Mucosa of descending colon (tissue), 3 donors: ENCODE measurements around the gene ENPP6. TPM values are rescaled to one million over a fixed set of nuclear protein-coding genes. Genes with fewer than 3 reads are reported as not detected.

Experiments used
- ATAC-seq: fragments of 200-7000 bp; cut with Tn5 transposase; one replicate; pipeline ENCODE4 v1.9.1; 2020; ENCODE audit warnings: mild to moderate bottlenecking, moderate library complexity
- DNase-seq, 3 donors: peaks; one replicate each; pipeline ENCODE4 v3.0.0-alpha.2; 2020
- H3K36me3 ChIP-seq: fragments of 200-600 bp; one replicate; pipeline ENCODE4 v1.8.0; 2021; ENCODE audit warnings: low read depth, mild to moderate bottlenecking
- H3K4me1 ChIP-seq: fragments of 200-600 bp; one replicate; pipeline ENCODE4 v1.8.0; 2021; ENCODE audit warnings: low read depth, mild to moderate bottlenecking
- H3K4me3 ChIP-seq: fragments of 200-600 bp; one replicate; pipeline ENCODE4 v1.8.0; 2021; ENCODE audit warnings: mild to moderate bottlenecking
- H3K9me3 ChIP-seq: fragments of 200-600 bp; one replicate; pipeline ENCODE4 v1.8.0; 2021; ENCODE audit warnings: mild to moderate bottlenecking
- CTCF ChIP-seq: fragments of 200-600 bp; IDR thresholded peaks from one replicate; pipeline ENCODE4 v1.8.0; 2022; ENCODE audit warnings: antibody characterized with exemption, mild to moderate bottlenecking
- intact Hi-C, 2 donors: fragments of 100-400 bp; cut with DNase I in 1 of 2; cut with micrococcal nuclease in 1 of 2; formaldehyde crosslinking; loops; one replicate each; pipeline versions ENCODE4 v1.11.0 to v1.11.1; 2022; cut with DNase I, micrococcal nuclease
- total RNA-seq, 3 donors: library from RNA; stranded (reverse); fragmentation: NEBNext Ultra II Directional in 2 of 3; extraction: Animal tissue kit (Norgen Biotek cat#: 25700) in 2 of 3; gene quantifications; one replicate each; pipeline versions ENCODE4 v1.2.1 to v1.2.4, GENCODE V29; 2021 to 2023
- donor health status: DM: no; HTN: no; CAD: no; lungs with moderate emphysema.
- donor health status: DM: no; HTN: no; CAD: no.
- donor health status: DM: no; HTN: yes; CAD: no.

Gene ENPP6
- total RNA-seq, 3 donors from 2014 or later: 0.35 to 0.57 (median 0.43) TPM

- Histone ChIP-seq H3K9me3 (no peaks in the 10 kb centered on the region), H3K4me3 (no peak overlapping the region), H3K4me1 (no peaks in the 10 kb centered on the region), H3K36me3 (no peaks in the 10 kb centered on the region)
- intact Hi-C loops: loop anchor here (2.0 to 10.0 kb wide), 3 partner anchors 64 to 328 kb away; no protein-coding TSS in a partner anchor
- DNase-seq: peak; percentile 66 to 80 (median 78)
- TF ChIP-seq CTCF: peak; percentile 95
- peak; percentile 95 for ATAC-seq
These were observed 49.2 kb downstream of the ENPP6 start for GRCh38 chr4:184168406-184169019.

- intact Hi-C loops: loop anchor here (5.0 to 10.0 kb wide), 2 partner anchors 63 to 325 kb away; no protein-coding TSS in a partner anchor
- H3K36me3 ChIP-seq: no peaks in the 10 kb centered on the region
- DNase-seq: no peak
- no peak for ATAC-seq
- no peak for TF ChIP-seq CTCF
- H3K4me3 ChIP-seq: no peak overlapping the region
- no peaks in the 10 kb centered on the region for H3K9me3 ChIP-seq
- no peaks in the 10 kb centered on the region for H3K4me1 ChIP-seq
These were observed 50.1 kb downstream of the ENPP6 start for GRCh38 chr4:184167576-184167975.

GRCh38 chr4:184166736-184167135, 50.9 kb downstream of the ENPP6 start:
- Histone ChIP-seq H3K4me3 (no peak overlapping the region), H3K36me3 (no peaks in the 10 kb centered on the region), H3K4me1 (no peaks in the 10 kb centered on the region), H3K9me3 (no peaks in the 10 kb centered on the region)
- DNase-seq (no peak), ATAC-seq (no peak)
- intact Hi-C loops: loop anchor here (5.0 to 10.0 kb wide), 2 partner anchors 62 to 324 kb away; no protein-coding TSS in a partner anchor
- TF ChIP-seq CTCF: no peak

GRCh38 chr4:184165291-184165690, 52.4 kb downstream of the ENPP6 start:
- ATAC-seq (no peak), DNase-seq (no peak)
- intact Hi-C loops: loop anchor here (5.0 to 10.0 kb wide), 2 partner anchors 60 to 323 kb away; no protein-coding TSS in a partner anchor
- no peak overlapping the region for H3K4me3 ChIP-seq
- no peak for TF ChIP-seq CTCF
- no peaks in the 10 kb centered on the region for H3K4me1 ChIP-seq
- no peaks in the 10 kb centered on the region for H3K36me3 ChIP-seq
- H3K9me3 ChIP-seq: no peaks in the 10 kb centered on the region

- no peak overlapping the region for H3K4me3 ChIP-seq
- H3K4me1 ChIP-seq: no peaks in the 10 kb centered on the region
- no peaks in the 10 kb centered on the region for H3K36me3 ChIP-seq
- no peaks in the 10 kb centered on the region for H3K9me3 ChIP-seq
- ATAC-seq (peak; percentile 68), DNase-seq (peak in 2 of 3 donors; percentile 64 to 66)
- no peak for TF ChIP-seq CTCF
- intact Hi-C loops: loop anchor here in 1 of 2 donors (10.0 kb wide), 1 partner anchor 59 kb away; no protein-coding TSS in a partner anchor
These were observed 53.9 kb downstream of the ENPP6 start for GRCh38 chr4:184163813-184164212.
